HG03457 (cell line): Measurements from ENCODE around the gene HCN2.
A peak's percentile ranks its signal among the peaks of the same experiment; 100 is the strongest.

Source experiments
- ATAC-seq: cut with Tn5 transposase; IDR thresholded peaks from one replicate; pipeline ENCODE4 v1.9.1; 2021; ENCODE audit warnings: moderate number of reproducible peaks; ENCODE audit not compliant: unreplicated experiment

HCN2 gene

DNA sequence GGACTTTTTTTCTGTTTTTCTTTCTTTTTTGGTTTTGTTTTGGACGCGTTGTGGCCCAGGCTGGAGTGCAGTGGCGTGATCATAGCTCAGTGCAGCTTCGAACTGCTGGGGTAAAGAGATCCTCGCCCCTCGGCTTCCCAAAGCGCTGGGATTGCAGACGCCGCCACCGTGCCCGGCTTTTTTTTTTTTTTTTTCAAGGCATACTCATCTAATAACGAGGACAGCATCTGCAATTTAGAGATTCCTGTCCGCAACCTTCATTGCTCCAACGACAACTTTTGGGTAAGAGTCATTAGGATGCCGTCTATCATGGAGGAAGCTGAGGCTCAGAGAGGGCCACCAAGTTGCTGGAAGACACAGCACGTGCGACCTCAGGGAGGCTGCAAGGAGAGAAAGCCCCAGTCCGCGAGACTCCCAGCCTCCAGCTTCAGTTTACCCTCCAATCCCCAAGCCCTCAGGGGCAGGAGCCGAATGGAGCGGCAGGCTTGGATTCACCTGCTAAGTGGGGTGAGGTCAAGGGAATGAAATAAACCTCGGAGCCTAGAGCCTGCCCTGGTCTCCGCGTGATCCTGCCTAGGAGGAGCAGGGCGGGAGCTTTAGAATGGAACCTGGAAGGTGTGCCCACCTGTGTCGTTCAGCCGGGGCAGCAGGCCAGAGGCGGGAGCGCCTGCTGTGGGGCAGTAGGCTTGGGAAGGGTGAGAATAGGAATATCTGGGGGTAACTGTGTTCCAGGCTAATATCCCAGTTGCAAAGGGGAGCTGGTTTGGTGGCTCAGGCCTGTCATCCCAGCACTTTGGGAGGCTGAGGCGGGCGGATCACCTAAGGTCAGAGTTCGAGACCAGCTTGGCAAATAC, 44.3 kb downstream of the HCN2 start:
- ATAC-seq, result no peak

DNA sequence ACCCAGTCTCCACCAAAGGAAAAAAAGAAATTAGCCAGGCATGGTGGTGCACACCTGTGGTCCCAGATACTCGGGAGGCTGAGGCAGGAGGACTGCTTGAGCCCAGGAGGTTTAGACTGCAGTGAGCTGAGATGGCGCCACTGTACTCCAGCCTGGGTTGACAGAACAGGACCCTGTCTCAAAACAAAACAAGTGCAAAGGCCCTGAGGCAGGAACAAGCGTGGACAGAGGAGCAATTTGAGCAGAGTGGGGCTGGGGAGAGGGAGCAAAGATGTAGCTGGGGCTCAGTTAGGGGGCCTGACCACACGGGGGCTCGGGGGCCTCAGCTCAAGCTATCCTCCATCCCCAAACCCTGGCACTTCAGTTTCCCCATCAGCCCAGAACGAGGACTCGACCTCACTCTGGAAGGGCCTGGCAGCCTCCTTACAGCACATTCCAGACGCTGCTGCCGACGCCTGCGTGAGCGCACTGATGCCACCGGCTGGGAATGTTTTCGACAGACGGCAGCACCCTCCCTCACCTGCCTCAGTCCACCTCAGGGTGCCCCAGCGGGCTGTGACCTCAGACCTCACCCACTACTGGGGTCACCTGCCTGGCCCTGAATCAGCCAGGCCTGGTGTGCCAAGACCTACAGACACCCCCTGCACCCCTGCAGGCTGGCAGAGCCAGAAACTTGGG, 45.4 kb downstream of the HCN2 start:
- ATAC-seq, result no peak

- ATAC-seq, result no peak
Observed at GRCh38 chr19:638906-639252, 49.2 kb downstream of the HCN2 start.

DNA sequence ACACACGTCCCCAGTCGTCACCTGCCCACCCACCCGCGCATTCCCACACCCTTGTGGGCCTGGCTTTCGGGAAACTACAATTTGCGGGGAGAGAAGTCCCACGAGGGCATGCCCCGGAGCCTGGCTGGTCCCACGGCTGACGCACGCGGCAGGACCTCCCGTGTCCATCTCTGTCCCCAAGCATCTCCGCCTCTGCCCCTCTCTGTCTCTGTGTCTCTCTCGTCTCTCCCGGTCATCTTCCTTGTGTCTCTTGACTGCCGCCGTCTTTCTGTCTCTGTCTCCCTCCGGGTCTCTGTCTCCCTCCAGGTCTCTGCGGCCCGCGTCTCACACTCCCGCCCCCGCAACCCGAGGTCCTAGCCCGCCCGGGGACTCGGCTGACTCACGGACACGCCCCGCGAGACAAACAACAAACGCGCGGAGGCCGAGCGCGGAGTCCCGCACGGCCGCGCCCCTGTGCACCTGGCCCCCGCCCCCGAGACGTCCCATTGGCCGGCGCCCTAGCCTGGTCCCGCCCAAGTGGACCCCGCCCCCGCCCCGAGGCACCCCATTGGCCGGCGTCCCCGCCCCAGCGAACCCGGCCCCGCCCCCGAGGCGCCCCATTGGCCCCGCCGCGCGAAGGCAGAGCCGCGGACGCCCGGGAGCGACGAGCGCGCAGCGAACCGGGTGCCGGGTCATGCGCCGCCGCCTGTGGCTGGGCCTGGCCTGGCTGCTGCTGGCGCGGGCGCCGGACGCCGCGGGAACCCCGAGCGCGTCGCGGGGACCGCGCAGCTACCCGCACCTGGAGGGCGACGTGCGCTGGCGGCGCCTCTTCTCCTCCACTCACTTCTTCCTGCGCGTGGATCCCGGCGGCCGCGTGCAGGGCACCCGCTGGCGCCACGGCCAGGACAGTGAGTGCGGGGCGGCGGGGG, 49.8 kb downstream of the HCN2 start, which contains the start of gene FGF22:
FGF22 (plus strand) TSS at position 627 of the 908 bp plus-strand sequence; CDS start at position 674, 47 bp downstream.
- peak; percentile 30 for ATAC-seq

- no peak for ATAC-seq
Observed at GRCh38 chr19:640161-640558, 50.5 kb downstream of the HCN2 start.

- no peak for ATAC-seq
Observed at GRCh38 chr19:640606-641189, 51.0 kb downstream of the HCN2 start.

- no peak for ATAC-seq
Observed at GRCh38 chr19:641702-642101, 52.0 kb downstream of the HCN2 start.

DNA sequence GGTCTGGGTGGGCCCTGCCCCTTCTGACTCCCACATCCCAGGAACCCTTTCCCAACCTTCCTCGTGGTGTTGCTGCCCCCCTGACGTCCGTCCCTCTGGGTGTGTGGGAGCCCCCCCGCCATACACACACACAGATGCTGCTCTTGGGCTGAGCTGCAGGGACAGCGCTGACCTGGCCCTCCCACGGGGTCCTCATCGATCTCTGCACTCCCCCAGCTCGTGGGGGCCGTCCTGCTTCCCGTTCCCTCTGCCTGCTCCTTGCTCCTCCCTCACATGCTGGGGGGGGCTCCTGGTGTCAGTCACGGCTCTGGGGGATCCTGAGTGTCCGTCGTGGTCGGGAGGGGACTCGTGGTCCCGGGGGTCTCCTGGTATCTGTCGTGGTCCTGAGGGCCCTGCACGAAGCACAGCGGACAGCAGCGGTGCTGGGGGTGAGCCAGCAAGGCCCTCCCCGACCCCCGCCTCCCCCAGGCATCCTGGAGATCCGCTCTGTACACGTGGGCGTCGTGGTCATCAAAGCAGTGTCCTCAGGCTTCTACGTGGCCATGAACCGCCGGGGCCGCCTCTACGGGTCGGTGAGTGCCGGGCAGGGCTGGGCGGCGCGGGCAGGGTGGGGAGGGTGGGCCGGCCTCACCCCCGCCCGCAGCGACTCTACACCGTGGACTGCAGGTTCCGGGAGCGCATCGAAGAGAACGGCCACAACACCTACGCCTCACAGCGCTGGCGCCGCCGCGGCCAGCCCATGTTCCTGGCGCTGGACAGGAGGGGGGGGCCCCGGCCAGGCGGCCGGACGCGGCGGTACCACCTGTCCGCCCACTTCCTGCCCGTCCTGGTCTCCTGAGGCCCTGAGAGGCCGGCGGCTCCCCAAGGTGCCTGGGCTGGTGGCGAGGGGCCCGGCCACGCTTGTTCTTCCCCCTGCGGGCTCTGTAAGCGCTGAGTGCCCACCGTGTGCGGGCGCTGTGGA, 53.4 kb downstream of the HCN2 start:
- ATAC-seq, result no peak

DNA sequence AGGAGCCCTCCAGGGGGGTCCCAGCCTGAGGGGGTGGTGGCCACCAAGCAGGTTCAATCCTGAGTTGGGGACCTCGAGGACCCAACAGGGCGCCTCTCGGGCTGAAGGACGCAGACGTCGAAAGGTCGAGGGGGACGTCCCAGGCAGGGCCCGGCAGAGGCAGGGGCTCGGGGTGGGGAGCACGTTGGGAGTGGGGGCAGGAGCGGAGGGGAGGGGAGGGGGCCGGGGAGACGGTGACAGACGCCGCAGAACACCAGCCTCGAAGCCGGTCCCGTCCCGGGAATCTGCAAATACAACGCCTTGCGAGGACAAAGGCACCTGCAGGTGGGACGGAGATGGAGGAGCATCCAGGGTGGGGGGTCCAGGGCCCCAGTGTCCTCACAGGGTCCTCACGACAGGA, 54.1 kb downstream of the HCN2 start:
- ATAC-seq, result no peak

DNA sequence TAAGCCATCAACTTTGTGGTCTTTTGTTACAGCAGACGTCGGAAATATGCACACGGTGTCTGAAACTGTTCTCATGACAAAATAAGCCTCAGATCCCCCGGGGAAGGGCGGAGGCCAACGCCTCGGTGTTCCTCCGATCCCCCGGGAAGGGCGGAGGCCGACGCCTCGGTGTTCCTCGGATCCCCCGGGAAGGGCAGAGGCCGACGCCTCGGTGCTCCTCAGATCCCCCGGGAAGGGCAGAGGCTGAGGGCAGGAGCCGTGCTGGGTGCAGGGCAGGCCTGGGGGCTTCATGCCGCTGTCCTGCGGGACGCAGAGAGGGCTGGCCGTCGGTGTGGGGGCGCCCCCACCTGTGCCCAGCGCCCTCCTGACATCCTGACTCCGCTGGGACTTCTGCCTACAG, 54.7 kb downstream of the HCN2 start:
- ATAC-seq, result no peak

DNA sequence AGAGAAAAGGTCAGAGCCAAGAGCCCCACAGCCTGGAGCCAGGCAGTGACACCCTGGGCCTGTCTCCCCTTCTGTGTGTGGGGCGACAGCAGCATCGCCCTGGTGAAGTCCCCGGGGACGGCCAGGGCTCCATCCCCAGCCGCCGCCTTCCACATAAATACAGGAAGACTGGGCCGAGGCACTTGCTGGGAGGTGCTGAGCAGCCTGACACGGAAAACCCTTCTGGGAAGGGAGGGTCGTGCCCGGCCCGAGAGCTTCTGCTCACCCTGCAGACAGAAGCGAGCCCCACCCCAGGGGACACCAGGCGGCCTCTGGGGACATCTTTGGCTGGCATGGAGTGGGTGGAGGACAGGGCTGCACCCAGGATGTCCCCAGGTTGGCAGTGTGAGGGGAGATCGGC, 55.1 kb downstream of the HCN2 start:
- no peak for ATAC-seq

GRCh38 chr19:645912-646778, 56.5 kb downstream of the HCN2 start:
- ATAC-seq, result no peak

- no peak for ATAC-seq
Observed at GRCh38 chr19:646779-647565, 57.3 kb downstream of the HCN2 start.

GRCh38 chr19:647566-648284, 58.0 kb downstream of the HCN2 start:
- no peak for ATAC-seq

- ATAC-seq, result no peak
Observed at GRCh38 chr19:648305-648704, 58.6 kb downstream of the HCN2 start.

- no peak for ATAC-seq
Observed at GRCh38 chr19:648904-649801, 59.5 kb downstream of the HCN2 start.
